Lung microvascular endothelial cell (primary cell): ENCODE data around the gene CD163. TPM values are rescaled to one million over a fixed set of nuclear protein-coding genes. Genes with fewer than 3 reads are reported as not detected.
"Not testable (repeated sequence)": the region's sequence is repeated elsewhere in the genome, so short reads cannot be mapped to it uniquely, and the experiment has no call there.

Experiments
- DNase-seq, 2 donors: peaks; one replicate each; pipeline versions ENCODE4 v3.0.0 to v3.0.0-alpha.2; 2010; ENCODE audit warnings: low read depth in 2 of 2
- total RNA-seq: library from RNA; depleted of rRNA; stranded (reverse); fragments of >200 nt; gene quantifications from 2 replicates; pipeline ENCODE4 v1.2.1, GENCODE V29; 2014

Gene CD163
- total RNA-seq, 1 donor from 2014 or later: not detected

DNA sequence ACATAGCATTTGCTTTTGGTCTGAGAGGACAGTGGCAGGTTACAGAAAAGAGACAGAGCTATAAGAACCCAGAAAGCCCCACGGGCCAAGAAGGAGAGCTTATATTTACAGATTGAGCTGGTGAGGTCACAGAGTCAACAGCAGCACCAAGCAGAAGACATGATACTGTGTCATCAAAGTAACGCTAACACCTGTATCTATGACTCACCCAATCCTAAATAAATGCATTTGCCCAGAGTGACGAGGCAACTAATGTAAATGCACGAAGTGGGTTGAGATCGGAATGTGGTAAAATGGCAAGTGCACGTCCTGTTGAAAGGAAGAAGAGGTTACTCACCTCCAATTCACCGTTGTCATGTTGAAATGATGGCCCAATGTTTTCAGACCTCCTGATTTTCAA, 52.9 kb downstream of the CD163 start:
- no peak for DNase-seq

DNA sequence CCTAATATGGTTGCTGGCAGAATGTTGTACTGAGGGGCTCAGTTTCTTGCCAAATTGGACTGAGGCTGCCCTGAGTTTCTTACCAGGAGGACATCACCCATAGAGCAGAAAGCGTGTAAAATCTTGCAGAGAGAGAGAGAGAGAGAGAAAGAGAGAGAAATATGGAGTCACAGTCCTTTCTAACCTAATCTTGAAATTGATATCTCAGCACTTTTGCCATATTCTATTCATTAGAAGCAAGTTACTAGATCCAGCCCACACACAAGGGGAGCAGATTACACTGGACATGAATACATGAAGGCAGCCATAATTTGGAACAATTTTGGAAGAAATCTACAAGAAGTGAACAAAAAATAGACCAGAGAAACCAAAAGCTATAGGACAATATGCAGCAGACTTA, 55.5 kb downstream of the CD163 start:
- DNase-seq: no peak

DNA sequence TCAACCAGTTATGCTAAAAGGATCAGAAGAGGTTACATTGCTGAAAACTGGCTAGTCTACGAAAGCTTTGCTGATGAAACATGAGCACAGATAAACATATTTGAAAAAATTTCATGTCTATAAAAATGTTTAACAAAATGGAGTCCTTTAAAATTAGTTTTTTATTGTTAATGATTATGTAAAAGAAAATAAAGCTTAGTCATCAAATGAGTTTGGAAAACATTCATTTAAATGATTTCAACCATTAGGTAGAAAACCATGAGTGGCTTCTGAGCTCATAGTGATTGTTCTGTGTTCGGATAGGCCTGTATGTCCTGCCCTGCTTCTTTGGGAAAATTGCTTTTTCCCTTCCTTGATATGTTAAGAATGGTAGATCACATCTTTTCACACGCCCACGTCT, 59.0 kb downstream of the CD163 start:
- DNase-seq: no peak

GRCh38 chr12:7444076-7444475, 59.5 kb downstream of the CD163 start, which contains the start of gene CD163L1:
Gene CD163L1 (minus strand): TSS chr12:7444153. CDS start chr12:7444127, 26 bp downstream.
- peak in 1 of 2 donors; percentile 16 for DNase-seq

- no peak for DNase-seq
Measured at GRCh38 chr12:7441216-7441615, 62.4 kb downstream of the CD163 start.

GRCh38 chr12:7439579-7440505, 63.7 kb downstream of the CD163 start:
- DNase-seq: peak; percentile 57 to 81

DNA sequence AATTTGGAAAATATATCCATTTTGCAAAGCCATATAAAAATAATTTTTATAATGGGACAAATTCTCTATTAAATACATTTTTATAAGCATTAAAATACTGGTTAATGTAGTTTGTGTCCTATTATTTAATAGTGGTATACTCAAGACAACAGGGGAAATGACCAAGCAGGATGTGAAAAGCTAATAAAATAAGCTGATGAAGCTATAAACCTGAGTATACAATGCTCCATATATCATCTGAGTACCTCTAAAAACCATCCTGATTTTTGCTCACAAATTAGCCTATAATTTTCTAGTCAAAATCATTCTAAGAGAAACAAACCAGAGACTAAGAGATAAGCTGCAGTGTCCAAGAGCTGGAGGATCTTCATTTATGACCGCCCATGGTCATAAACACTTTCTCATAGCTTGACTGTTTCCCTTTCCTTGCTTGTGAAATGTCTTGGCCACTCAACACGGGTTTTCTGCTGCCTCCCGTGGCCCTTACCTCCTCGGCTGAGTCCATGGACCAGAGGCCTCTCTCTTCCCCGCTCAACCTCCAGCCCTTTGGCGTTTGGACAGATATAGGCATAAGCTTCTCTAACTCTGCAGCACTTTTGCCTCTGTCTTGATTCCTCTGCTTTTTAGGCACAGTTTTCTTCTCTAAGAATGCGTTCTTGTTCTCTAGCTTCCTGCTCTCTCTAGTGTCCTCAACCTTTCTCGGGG, 65.1 kb downstream of the CD163 start:
- not testable (repeated sequence) for DNase-seq

GRCh38 chr12:7437494-7437893, 66.1 kb downstream of the CD163 start:
- not testable (repeated sequence) for DNase-seq

DNA sequence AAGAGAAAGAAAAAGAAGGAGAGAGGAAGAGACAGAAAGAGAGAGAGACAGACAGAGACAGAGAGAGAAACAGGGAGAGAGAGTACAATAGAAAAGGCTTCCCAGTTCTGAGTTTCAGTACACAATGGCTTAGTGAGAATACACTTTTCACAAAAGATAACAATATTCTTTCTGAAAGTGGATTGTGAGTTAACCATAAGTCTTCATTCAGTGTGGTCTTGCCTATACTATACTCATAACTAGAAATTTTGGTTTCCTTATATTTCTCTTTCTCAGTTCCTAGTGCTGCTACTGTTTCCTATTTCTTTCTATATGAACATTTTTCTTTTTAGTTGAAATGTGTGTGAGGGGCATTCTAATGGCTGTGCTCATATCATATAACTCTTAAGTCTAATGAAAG, 68.9 kb downstream of the CD163 start:
- DNase-seq: no peak

- peak; percentile 93 for DNase-seq
Measured at GRCh38 chr12:7433276-7433822, 70.2 kb downstream of the CD163 start.

DNA sequence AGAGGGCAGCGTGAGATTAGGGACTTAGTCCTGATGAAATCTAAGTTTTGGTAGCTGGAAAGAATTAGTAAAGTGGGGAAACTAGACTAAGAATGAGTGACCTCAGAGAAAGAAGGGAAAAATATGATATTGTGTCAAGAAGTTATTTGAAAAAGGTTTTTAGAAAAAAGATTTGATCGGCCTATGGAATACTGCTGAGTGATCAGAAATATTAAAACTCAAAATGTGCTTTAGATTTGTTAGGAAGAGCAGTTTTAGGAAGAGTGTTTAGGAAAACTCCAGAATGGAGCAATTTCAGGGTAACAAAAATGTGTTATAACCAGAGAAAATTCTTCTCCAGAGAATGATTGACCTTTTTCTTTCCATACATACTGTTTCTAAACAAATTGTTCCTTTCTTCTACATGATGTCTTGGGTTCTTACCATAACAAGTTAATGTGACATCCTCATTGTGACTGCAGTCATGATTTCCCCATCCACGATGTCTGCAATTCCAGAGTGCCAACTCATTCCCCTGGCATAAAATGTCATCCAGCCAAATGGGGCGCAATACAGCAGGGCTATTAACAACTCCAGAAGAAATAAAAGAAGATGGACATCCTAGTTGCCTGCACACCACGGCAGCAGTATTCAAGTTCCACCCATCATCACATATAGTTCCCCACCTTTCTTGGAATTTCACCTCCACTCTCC, 71.4 kb downstream of the CD163 start:
- no peak for DNase-seq

Other genes starting within 250 kb of the CD163 start
- not detected in 2 replicates for gene ACSM4, start 199.7 kb downstream of the CD163 start, total RNA-seq
- 3.2 and 10.2 TPM in 2 replicates for gene CD163L1, start 59.6 kb downstream of the CD163 start, total RNA-seq
- not detected in 2 replicates for gene APOBEC1, start 162.1 kb upstream of the CD163 start, total RNA-seq
- 0.79 and 0.87 TPM in 2 replicates for gene GDF3, start 192.0 kb upstream of the CD163 start, total RNA-seq
- gene DPPA3, start 207.7 kb upstream of the CD163 start, total RNA-seq: not detected in 2 replicates
- gene CLEC4C, start 243.6 kb upstream of the CD163 start, total RNA-seq: not detected in 2 replicates